ENCODE data around the gene MRPL3.
A peak's percentile ranks its signal among the peaks of the same experiment; 100 is the strongest.

MRPL3 gene

DNA sequence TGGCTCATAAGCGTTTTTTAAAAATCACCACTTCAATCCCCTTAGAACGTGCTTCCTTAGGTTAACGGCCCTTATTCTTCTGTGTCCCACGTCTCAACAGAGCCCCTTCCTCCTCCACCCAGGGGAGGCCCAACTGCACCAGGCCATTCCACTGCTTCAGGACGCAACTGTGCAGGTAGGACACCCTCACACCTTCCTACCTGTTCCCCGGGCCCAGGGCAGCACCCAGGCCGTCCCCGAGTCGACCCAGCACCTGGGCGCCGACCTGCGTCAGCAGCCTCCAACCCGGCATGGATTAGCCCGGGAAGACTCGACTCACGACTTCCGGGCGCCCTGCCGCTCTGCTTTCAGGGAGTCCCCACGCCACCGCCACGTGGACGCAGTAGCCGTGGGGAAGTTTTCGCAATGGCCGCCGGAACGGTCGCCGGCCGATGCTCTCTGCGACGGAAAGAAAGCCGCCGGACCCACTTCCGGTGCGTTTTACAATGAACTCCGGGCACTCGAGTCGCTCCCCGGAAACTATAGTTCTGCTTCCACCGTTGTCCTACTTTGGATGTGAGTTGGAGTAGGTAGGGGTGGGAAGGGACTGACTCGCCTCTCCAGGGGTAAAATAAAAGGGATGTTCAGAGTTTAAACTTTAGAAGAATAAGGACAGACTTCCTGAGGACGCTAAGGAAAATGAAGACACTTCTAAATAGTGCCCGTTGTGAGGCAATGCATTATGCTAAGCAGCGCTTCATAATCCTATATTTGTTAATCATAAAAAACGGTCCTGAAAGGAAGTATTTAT, at the start of gene MRPL3:
Gene MRPL3, minus strand, starts transcription at position 442 of the 790 bp plus-strand sequence. Its CDS starts 150 bp downstream, at position 292.
- DNase-seq: peak; percentile 94

DNA sequence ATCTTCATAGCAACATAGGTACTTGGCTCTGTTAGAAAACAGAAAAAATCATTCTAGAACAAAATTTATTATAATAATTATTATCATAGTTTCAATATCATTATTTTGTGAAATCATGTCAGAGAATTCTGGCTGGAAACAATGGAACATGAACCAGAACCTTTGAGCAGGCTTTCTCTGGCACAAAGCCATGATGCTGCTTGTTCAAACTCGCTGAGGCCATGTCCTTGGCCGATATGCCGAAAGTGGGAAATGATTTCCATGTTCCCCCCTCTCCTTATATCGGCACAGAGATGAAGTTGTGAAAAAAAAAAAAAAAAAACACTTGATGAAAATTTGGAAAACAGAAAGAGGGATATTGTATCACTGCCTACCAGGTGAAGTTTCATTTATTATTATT, 49.0 kb upstream of the MRPL3 start:
- no peak for DNase-seq

DNA sequence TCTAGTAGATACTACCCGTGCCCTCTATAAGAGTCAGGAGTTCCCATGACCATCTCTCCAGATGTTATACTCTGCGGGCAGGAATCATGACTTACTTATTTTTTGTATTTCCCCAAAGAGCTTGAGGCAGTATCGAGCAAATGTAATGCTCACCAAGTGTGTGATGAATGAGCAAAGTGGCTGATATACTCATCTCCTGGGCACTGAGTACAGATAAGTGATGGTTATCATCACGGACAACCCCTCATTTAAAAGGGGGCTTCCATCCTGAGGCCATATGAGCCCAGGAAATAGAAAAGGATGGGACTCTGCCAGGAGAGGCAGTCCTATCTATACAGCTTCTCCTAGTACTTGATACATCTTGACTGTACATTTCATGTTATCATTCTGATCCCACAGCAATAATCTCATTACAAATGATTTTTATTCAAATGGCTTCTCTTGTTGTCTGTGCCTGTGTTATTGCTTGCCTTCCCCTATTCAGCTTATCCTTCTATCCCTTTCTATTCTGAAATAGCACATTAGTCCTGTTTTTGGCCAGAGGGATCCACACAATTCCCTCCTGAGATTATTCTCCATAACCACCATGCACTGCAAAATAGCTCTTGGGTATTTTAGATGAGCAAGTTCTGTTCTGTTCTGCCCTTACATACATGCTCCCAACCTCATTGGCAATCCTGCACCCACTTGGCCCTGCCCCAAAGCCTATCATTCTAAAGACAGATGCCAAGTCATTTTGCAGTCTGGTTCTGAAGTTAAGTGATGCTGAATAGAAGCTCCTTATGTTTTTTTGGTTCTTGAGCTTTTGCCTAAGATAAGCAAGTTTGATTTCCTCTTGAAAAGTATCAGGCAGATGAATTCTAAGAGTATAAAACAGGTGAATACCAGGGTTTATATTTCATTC, 48.0 kb upstream of the MRPL3 start:
- DNase-seq: no peak

DNA sequence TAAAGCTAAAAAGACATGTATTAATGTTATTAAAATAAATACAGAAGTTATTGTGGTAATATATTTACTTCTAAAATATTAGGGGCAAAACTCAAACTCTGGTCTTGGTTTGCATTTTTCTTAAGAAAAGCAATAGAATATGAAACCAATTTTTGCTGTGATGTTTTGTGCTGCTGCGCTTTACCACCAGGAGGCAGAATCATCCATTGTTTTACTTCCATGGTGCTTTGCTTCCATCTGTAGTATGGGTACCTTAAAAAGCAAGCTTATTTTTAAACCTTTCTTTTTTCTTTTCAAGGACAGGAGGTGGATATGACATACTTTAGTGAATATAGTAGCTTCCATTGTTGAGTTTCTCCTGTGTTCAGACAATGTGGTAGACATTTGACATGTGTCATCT, 46.6 kb upstream of the MRPL3 start:
- no peak for DNase-seq

DNA sequence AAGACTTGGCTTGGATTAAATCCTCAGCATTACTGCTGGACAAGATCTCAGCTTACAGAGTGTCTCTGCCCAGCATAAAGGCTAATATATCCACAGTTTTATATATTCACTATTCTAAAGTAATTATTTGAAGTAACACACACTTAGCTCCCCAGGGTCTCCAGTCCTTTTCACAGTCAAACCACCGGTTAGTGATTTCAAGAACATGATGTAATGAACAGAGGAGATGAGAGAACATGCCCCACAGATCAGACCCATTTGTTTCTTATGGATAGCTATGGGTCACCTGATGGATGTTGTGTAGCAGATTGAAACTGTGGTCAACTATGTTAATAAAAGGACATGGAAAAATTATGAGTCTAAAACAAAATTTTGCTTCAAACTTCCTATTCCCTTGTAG, 44.8 kb upstream of the MRPL3 start:
- DNase-seq: no peak

DNA sequence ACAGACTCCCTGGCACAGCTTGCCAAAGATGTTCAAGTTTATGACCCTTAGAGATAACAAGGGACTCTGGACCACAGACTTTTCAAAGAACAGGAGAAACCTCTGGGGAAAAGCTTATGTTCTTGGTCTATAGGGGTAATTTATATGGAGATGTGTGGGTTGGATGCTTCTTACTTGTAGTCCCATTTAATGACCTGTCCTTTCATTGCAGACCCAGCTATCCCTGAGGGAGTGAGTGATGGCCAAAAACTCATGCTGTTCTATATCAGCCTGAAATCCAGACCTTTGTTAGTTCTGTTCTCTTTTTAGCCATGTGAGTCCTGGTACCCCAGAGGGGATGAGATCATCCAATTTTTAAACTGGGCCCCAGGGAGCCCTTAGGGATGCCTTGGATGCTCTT, 43.7 kb upstream of the MRPL3 start:
- DNase-seq: no peak

DNA sequence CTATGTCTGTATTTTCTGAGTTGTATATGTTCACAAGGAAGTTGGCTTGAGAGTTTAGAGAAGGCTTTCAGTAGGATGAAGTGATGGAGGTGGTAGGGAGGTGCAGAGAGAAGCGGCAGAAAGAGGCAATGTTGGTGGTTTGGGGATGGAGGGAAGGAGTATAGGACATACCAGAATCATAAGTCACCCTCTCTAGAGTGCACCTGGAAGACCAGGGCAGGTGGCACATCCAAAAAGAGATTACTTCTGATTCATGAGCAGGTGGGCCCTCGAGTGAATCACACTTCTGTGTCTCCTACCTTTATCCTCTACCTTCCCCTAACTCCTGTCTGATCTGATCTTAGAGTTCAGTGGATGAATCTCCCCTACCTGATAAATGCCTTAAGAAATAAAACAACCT, 41.8 kb upstream of the MRPL3 start:
- no peak for DNase-seq

DNA sequence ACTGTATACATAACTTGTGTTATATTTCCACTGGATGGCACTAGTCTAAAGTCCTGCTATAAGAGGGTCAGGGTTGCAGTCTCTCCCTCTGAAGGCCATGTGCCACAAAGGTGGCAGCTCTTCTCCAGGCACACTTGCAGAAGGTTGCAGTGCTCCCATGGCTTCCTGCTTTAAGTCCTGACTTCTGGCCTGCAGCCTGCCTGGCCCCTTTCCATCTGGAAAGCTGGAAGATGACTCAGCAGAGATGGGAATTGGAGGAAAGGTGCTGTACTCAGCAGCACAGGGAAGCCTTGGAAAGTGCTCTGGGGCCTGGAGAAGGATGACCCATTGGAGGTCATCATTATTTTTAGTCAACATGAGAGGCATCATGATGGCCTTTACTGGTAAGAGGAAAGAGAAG, 40.9 kb upstream of the MRPL3 start:
- no peak for DNase-seq

DNA sequence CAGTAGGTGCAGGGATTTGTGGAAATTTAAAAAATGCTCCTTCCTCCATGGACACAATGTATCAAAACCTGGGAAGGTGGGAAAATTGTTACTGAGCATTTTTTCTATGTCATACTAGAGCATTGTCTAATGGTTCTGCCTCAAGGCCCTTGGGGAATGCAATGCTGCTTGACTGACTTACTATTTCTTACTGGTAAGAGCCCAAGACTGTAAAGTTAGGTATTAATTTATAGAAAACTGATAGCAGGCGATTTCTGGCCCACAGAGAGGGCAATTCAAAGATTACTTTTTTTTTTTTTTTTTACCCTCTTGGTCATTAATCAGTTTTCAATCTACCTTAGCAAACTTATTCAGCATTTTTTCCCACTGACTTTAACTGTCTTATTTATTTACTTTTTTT, 38.5 kb upstream of the MRPL3 start:
- DNase-seq: no peak

DNA sequence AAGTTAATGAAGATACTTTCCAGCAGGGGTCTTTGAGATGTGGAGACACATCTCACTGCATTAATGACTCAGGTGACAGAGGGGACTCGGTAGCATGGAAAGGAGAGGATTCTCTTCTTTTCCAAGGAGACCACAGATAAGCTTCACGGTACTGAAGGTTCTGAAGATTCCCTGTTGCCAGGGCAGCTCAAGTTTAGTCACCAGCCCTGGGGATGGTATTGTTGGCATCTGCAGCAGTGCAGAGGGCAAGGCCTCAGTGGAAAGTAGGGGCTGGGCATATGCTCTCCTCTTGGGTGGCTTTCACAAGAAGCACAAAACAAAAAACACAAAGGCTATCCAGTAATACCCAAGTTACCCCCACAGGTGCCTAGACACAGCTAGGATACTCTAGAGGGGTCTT, 38.0 kb upstream of the MRPL3 start:
- DNase-seq: no peak

DNA sequence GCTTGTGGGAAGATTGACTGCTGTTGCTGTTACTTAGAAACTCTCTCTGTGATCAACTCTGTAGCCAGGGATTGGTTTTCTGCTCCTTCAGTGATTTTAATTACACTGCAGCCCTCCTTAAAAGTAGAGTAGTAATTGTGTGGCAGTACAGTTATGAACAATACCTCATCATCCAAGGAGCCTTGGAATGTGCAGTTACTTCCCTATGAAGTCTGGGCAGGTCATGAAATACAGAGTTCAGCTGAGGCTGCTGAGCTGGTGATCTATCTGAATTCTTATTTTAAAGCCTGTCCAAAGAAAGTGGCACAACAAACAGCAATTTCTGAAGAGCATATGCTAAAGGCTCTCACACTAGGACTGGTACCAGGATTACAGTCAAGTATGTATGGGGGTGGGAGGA, 37.4 kb upstream of the MRPL3 start:
- DNase-seq: no peak

DNA sequence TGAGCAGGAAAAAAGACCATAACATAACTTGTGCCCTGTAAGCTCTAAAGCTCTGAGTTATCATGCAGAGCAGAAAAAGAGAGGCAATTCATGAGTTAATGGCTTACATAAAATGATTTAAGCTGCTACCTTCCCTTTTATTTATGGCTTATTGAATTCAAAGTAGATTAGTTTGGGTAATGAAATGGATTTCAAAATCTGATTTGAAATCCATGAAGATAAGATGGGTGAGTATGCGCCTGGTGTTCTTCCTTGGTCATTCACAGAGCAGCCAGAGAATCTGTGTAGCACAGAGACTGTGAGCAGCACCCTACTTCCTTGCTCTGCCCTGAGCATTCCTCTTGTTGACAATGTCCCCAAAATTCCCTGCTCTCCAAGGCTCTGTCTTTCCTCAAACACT, 36.2 kb upstream of the MRPL3 start:
- no peak for DNase-seq

DNA sequence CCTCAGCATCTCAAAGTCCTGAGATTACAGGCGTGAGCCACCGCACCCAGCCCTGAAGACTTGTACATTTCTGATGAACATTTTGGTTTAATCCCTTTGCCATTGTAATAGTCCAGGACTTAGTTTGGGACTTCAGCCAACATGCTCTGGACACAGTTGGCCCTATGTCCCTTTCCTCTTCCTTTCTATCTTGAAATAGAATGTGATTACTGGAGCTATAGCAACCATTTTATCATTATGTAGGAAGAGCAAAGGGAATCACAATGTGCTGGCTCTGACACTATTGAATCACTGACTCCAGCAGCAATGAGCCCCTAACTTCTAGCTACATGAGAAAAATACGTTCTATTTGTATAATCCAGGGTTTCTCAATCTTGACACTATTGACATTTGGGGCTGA, 34.8 kb upstream of the MRPL3 start:
- no peak for DNase-seq

DNA sequence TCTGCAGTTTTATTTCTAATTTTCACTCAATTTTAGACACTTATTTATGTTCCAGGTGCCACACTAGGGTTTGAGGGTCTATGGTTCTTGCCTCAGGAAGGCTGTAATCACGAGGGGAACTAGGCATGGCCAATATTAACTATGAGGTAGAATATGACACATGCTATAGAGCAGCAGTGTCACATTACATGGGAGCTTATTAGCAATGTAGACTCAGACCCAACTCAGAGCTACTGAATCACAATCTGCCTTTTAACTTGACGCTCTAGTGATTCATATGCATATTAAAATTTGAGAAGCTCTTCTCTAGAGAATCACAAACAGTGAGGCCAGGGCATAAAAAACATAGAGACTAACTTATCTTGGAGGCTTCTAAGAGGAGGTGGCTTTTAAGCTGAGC, 32.8 kb upstream of the MRPL3 start:
- DNase-seq: no peak

DNA sequence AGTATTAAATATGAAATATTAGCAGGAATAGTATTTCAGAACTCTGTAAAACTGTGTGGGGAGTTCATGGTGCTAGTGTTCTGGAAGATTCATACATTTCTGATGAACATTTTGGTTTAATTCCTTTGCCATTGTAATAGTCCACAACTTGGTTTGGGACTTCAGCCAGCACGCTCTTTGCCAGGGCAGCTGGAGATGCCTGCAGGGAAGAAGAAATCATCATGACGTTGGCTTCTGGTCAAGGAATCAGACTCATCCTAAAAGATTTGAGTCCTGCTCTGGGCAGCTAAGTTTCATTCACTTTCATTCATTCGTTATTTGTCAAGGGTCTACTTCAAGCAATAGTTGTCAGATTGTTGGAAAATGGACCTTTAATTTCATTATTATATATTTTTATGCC, 32.4 kb upstream of the MRPL3 start:
- no peak for DNase-seq

DNA sequence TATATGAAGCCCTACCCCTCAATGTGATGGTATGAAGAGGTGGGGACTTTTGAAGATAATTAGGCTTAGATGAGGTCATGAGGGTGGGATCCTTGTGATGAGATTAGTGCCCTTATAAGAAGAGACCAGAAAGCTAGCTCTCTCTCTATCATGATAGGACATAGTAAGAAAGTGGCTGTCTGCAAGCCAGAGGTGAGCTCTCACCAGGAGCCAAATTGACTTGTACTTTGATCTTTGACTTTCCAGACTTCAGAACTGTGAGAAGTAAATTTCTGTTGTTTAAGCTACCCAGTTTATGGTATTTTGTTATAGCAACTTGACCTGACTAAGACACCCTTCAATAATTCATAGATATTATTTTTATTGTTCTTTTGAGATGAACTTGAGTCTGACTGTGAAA, 29.9 kb upstream of the MRPL3 start:
- no peak for DNase-seq

DNA sequence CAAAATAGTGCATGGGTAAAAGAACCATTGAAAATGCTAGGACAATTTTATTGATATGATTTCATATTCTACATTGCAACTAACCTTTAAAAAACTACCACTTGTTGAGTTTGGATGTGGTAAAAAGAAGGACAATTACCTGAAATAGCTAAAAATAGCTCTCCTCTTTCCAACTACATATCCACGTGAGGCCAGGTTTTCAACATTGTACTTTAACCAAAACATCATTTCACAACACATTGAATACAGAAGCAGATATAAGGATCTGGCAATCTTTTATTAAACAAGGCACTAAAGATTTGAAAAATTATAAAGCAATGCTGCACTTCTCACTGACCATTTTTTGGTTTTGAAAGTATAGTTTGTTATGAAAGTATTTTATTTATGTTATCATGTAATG, 28.1 kb upstream of the MRPL3 start:
- no peak for DNase-seq

DNA sequence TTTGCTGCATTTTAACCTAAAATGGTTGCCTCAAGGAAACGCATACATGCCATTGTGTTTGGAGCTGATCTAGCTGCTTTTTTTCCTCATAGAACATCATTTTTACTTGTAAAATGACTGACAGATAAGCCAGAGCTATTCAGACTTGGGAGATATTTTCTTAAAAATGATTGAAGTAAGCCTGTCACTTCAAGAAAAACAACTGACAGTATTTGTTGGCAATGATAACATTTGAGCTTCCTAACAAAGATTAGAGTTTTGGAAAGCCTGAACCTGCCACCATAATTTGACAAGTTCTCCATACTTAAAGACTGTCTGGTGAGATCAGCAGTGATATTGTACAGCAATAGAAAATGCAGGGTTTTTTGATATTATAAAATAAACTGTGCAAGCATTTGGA, 27.6 kb upstream of the MRPL3 start:
- no peak for DNase-seq

DNA sequence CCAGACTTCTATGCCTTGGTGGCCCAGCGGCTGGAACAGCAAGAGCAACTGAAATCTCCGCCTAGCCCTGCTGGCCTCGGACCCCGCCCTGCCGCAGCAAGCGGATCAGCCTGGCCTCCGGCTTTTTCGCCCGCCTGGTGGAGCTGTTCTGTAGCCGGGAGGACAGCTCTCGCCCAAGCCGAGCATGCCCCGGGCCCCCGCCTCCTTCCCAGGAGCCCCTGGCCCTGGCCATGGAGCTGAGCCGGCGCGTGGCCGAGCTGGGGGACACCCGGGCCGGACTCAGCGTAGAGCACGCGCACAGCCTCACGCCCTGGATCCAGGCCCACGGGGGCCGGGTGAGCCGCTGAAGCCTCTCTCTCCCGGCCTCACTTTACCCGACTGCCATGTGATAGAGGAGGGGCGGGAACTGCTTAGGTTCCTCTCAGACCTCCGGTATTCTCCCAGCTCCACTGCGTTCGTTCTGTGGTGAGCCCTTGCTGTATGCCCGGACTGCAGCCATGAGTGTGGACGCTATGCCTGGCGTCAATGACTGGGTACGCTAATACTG, 24.1 kb upstream of the MRPL3 start:
- peak; percentile 32 for DNase-seq

DNA sequence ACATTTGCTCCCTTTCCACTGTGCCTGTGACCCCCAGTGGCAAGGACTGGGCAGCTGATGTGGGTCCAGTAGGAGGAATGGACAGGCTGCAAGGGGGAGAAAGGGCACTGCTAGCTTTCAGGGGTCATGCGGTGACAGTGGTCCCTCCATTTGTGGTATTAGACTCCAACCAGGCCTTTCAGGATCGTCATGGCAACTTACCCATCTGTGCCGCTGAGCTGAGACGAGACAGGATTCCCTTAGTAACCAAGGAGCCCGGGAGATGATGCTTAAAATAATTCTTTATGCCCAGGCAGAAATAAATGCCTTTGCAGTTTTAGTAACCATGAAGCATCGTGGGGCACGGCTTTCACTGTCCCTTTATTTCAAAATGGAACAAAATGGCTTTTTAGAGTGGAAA, 15.9 kb upstream of the MRPL3 start:
- DNase-seq: no peak

DNA sequence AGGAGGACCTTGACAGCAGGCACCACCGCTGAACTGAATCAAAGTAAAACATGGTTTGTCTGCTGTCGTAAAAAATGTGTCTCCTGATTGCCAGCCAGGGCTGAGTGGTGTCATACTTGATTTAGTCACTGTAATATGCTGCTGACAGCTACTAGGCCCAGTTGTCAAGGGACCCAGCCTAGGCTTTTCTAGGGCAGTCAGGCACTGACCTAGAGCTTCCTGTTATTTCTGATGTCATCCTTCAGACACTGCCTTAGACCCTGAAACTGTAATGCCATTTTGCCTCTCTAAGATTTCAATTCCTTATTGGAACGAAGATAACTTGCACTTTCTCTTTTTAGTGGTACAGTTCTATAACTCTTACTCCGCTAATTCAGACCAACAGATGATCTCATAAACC, 2.6 kb upstream of the MRPL3 start:
- DNase-seq: no peak

DNA sequence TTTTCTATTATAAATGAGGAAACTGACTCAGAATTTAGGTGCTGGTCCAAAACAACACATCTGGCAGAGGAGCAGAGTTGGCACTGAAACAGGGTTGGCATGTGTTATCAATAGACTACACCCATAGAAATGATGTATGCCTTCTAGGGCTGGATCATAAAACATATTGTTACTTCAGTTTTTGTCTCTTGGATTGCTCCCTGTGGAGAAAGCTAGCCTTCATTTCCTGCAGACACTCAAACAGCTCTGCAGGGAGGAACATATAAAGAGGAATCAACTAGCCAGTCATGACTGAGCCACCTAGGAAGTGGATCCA, 507 bp upstream of the MRPL3 start:
- DNase-seq: no peak

DNA sequence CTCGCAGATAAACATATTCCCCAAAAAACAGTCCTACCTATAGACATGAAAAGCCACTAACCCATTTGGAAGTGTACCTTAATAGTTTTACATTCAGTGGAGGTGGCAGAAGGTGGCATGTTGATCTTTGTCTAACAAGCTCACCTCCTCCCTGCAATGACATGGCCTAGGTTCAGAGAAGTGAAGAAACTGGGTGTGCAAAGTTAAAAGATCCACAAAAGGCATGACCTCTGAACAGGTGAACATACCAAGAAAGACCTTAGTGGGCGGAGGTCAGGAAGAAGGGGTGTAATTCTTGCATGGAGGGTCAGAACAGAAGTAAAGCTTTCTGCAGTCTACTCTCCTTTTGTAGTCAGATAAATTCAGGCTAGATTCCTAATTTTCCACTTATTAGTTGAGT, 822 bp downstream of the MRPL3 start:
- no peak for DNase-seq

DNA sequence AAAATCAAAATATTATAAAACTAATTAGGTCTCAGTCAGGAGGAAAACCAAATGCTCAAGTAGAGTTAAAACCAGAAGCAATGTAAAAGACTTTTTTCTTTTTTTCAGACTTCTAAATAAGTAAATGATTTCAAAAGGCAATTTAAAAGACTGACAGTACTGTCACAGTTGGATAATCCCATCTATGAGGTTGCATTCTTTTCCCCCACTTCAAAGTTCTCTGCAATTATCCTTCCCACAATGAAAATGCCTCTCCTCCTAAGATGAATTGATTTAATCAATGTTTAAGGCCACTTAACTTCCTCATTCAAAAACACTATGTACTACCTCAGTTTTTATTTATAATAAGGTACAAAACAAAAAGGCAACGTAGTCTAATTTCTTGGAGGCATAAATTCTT, 8.1 kb downstream of the MRPL3 start:
- DNase-seq: no peak

Data from NCI-H1436 (cell line).